GM03348 (cell line): ENCODE measurements around the gene FOXO6.

ENCODE experiments used
- DNase-seq: peaks from one replicate; pipeline ENCODE4 v3.0.0; 2012; ENCODE audit warnings: low spot score

The FOXO6 gene

GRCh38 chr1:41425369-41425768 lies 64.1 kb downstream of the FOXO6 start:
- no peak for DNase-seq

GRCh38 chr1:41426201-41426890 lies 65.1 kb downstream of the FOXO6 start:
- no peak for DNase-seq

DNA sequence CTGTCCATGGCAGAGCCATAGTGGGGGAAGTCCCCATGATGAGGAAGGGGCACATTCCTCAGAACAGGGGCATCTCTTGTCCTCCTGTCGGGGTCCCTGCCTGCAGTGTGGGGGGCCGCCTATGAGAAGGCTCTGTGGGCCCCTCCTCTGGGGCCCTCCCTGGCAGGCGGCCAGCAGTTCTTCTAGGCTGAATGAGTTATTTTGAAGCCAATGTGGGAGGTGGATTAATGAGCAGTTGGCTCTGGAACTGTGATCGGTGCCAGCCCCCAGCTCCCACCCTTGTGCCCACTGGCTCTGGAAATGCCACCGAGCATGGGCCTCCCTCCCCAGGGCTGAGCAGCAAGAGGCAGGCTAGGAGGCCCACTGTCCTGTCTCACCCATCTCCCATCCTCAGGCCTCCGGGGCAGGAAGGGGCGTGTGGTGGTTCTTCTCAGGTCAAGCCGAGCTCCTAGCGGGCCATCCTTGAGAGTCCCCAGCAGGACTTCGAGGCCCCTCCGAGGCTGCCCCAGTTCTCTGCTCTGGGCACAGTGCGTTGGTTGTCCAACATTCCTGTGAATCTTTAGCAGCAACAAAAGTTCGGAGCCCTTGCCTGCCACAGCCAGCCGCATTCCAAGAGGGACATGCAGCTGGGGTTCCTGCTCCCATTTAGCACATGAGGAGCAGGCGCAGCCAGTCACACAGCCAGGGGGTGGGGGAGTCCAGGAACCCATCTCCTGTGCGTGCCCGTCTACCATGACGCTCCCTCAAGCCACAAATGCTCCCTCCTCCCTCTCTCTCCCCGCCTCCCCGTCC lies 66.1 kb downstream of the FOXO6 start:
- no peak for DNase-seq

DNA sequence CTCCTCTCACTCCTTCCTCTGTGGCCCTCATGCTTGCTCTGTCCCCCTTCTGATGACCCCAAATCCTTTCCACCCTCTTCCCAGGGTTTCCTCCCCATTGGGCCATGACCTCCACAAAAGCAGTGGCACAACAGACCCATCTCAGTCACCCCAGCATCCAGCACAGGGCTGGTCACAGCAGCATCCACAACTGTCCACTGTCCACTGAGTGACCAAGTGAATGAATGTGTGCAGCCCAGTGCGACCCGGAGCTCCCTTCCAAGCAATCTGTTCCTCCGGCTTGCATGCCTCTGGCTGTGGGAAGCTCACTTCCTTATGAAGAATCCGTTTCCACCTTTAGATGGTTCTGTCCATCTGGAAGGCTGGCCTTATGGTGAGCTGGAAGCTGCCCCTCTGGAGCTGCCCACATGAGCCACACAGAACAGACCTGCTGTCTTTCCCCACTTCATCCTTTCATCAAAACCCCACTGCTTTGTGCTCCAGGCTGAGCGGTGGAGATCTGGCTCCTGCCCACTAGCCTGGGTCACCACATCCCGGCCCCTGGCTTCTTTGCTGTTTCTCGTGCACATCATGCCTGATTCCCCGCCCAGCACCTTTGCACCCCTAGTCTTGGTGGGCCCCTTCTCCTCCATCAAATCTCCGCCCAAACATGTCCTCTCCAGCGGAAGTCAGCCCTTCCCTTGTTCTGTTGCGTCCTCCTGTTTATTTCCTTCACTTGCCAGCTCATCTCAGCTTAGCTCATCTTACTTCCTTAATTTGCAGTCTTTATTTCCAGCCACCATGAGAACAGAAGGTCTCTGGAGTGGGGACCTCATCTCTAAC lies 66.9 kb downstream of the FOXO6 start:
- no peak for DNase-seq

GRCh38 chr1:41428738-41429640 lies 67.8 kb downstream of the FOXO6 start:
- DNase-seq: no peak

DNA sequence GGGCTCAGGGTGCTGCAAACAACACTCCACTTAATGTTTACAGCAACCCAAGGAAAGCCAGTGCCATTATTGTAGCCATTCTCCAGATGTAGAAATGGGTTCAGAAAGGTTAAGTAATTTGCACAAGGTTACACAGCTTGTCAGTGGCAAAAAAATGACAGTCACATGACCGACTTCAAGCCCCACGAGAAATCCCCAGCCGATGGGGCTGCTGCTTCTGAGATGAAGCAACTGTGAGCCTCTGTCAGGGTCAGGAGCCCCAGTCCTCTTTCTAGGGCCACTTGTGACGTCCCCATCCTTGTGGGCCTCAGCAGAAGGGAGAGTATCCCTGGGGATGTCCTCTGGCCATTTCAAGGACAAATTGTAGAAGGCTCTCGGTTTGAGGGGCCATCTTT lies 68.4 kb downstream of the FOXO6 start:
- DNase-seq: no peak

DNA sequence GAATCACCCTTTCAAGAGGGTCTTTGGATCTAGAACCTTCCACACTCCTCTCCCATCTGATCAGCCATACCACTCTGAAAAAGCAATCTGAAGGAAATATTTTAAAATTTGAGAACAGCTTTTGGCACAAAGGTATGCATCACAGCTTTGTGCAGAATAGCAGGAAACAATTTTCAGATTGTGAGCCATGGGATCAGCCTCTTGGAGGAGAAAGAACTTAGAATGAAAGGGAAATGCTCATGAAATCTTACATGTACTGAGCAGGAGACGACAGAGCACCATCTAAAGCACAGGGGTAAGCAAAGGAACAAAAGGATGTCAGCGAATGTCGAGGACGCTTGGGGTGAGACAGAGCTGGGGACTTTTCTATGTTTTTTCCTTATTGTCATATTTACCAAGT lies 68.8 kb downstream of the FOXO6 start:
- DNase-seq: no peak

DNA sequence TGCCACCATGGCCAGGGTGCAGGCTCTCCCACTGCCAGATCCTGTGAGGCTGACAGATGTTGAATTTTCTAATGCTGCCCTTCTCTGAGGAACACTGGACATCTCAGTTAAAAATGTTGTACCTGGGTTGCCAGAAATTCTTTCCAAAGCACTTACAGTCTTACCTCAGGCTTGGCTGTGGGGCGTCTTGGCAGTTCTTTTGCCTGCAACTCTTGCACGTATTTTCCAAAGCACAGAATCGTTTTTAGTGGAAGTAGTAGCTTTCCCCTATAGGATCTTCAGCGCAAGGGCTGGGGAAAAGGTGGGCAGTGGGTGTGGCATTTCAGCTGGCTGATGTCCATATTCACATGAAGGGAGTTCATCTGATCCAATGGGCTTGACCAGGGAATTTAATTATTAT lies 69.3 kb downstream of the FOXO6 start:
- DNase-seq: no peak

DNA sequence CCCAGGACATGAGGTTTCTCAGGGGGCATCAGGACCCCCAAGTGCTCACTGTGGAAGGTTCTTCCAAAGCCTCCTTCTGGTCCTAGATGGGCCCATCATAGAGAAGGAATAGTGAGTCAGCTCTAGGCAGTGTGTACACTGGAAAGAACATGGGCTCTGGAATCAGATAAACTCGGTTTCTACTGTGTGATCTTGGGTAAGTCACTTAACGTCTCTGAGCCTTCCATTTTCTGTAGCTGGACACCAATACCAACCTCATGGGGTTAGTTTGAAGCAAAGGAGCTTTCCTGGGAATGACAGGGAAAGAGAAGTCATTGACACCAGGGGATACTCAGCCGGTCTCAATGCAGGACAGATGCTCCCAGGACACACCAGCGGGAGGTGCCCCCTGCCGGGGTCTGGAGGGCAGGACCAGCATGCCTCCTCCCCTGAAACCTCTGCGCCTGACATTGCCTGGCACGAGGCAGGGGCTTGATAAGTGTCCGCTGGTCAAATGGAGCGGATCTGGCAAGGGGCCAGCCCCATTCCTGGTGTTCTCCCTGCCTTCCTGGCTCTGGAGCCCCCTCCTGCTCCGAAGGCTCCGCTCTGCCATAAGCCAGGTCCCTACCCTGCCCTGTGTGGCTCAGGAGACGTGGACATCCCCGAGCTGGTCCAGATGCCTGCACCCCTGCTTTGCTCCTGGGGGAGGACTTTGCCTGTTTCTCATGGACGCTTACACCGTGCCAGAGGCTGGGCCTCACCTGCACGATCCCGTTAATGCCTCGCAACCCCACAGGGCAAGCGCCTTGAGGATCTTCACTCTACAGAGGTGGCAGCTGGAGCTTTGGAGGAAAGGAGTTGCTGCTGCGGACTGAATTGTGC lies 70.5 kb downstream of the FOXO6 start:
- DNase-seq: no peak
